Adrenal gland (tissue), 5 donors: ENCODE results near the gene PDZRN3.

ENCODE experiments used
- CTCF ChIP-seq, 6 experiments: fragments of 450-650 bp in 4 of 6; fragments of 200-600 bp in 2 of 6; sonication (generic) in 1 of 6; IDR thresholded peaks; 1 replicate in 5 of 6; 2 replicates in 1 of 6; pipeline versions ENCODE4 v1.5.1 to v1.8.0; 2016 to 2021; ENCODE audit warnings: antibody characterized with exemption in 6 of 6, mild to moderate bottlenecking in 2 of 6, moderate library complexity in 1 of 6
- POLR2A ChIP-seq, 2 donors: fragments of 450-650 bp; IDR thresholded peaks; one replicate each; pipeline ENCODE4 v1.6.1; 2017; ENCODE audit warnings: antibody characterized with exemption in 2 of 2, mild to moderate bottlenecking in 2 of 2, moderate library complexity in 1 of 2
- donor health status: DM: no; HTN: no; CAD: no.

- TF ChIP-seq CTCF (IDR thresholded peaks at IDR 0.05): no peak
- no peak for TF ChIP-seq POLR2A (IDR thresholded peaks at IDR 0.05)
These were observed 204.8 kb downstream of the PDZRN3 start for GRCh38 chr3:73419942-73420341.
